Smooth muscle cell (in vitro differentiated cells): ENCODE results near the gene MGAT5. TPM values are rescaled to one million over a fixed set of nuclear protein-coding genes. Genes with fewer than 3 reads are reported as not detected.
A peak's percentile ranks its signal among the peaks of the same experiment; 100 is the strongest.

ENCODE experiments used
- DNase-seq: peaks from one replicate; lab custom pipeline; 2025; ENCODE audit not compliant: unreplicated experiment; lab: John Stamatoyannopoulos, UW
- H2AFZ ChIP-seq: fragments of 200-600 bp; sonication (generic); 2 replicates; pipeline ENCODE4 v1.6.0; 2016; ENCODE audit warnings: antibody characterized with exemption, low read depth, mild to moderate bottlenecking
- H3F3A ChIP-seq: fragments of 200-600 bp; sonication (generic); 2 replicates; pipeline ENCODE4 v1.6.0; 2017; ENCODE audit warnings: antibody characterized with exemption, low read depth
- H3K27ac ChIP-seq: fragments of 200-600 bp; sonication (generic); 2 replicates; pipeline ENCODE4 v1.5.1; 2016; ENCODE audit warnings: low read depth, mild to moderate bottlenecking
- H3K27me3 ChIP-seq: fragments of 200-600 bp; sonication (generic); 2 replicates; pipeline ENCODE4 v1.6.1; 2016; ENCODE audit warnings: low read depth, mild to moderate bottlenecking
- H3K36me3 ChIP-seq: fragments of 200-600 bp; sonication (generic); 2 replicates; pipeline ENCODE4 v1.5.1; 2016; ENCODE audit warnings: low read depth
- H3K4me1 ChIP-seq: fragments of 200-600 bp; sonication (generic); 2 replicates; pipeline ENCODE4 v1.5.1; 2016; ENCODE audit warnings: low read depth
- H3K4me2 ChIP-seq: fragments of 200-600 bp; sonication (generic); 2 replicates; pipeline ENCODE4 v1.6.0; 2016; ENCODE audit warnings: mild to moderate bottlenecking
- H3K4me3 ChIP-seq: fragments of 200-600 bp; sonication (generic); 2 replicates; pipeline ENCODE4 v1.5.1; 2016; ENCODE audit warnings: mild to moderate bottlenecking
- H3K79me2 ChIP-seq: fragments of 200-600 bp; sonication (generic); 2 replicates; pipeline ENCODE4 v1.6.0; 2016; ENCODE audit warnings: low read depth, mild to moderate bottlenecking
- H3K9ac ChIP-seq: fragments of 200-600 bp; sonication (generic); 2 replicates; pipeline ENCODE4 v1.6.0; 2016; ENCODE audit warnings: low read depth
- H3K9me3 ChIP-seq: fragments of 200-600 bp; sonication (generic); replicated peaks from 2 replicates; pipeline ENCODE4 v1.5.1; 2016; ENCODE audit warnings: low read depth
- H4K20me1 ChIP-seq: fragments of 200-600 bp; sonication (generic); 2 replicates; pipeline ENCODE4 v1.6.0; 2016; ENCODE audit warnings: low read depth
- WGBS: methylation state at CpG from one replicate; pipeline ENCODE4 v1.1.7; 2016; ENCODE audit warnings: low lambda C conversion rate; 5-methylcytosine and 5-hydroxymethylcytosine counted together
- polyA plus RNA-seq: library from polyadenylated mRNA; unstranded; fragments of >200 nt; fragmentation: Nextera tagmentation; extraction: Ambion mirVana; gene quantifications from 2 replicates; pipeline ENCODE4 v1.2.1, GENCODE V29; 2016
- total RNA-seq: library from RNA; depleted of rRNA; stranded (reverse); fragments of >200 nt; gene quantifications from 2 replicates; pipeline ENCODE4 v1.2.3, GENCODE V29; 2014
- TF ChIP-seq, protein P1 (sequence below): fragments of 200-600 bp; sonication (generic); IDR thresholded peaks from 2 replicates; pipeline ENCODE4 v1.5.1; 2017; ENCODE audit warnings: borderline replicate concordance, mild to moderate bottlenecking, antibody characterized with exemption; ENCODE audit not compliant: insufficient read depth, poor library complexity, severe bottlenecking

MGAT5 gene
- total and polyA plus RNA-seq, 2 experiments from 2014 or later, result 4.5 to 33.8 TPM

DNA sequence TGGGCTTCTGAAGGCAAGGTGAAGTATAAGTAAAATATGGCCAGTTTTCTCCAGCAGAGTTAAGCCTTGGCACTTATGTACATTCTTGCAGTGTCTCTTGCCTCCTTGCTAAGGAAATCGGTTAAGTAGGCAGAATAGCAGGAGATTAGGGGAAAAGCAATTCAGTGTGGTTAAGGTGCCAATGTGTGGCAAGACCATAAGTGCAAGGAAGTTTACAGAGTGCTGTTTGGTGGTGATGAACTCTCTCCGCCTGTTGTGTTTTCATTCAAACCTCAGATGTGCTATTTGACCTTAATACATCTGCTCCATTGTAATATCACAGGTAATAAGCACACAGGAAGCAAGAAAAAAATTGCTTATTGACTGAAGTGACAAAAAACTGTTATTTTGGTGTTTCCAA is 156.1 kb downstream of the MGAT5 start:
- Histone ChIP-seq H3K9me3 (no peaks in the 10 kb centered on the region), H4K20me1 (no peaks in the 10 kb centered on the region), H3K4me2 (peak overlapping the region; percentile 57), H3K4me1 (peaks cover 14% of the 10 kb centered on the region), H3K9ac (no peak overlapping the region), H3F3A (peaks cover 7% of the 10 kb centered on the region), H3K27ac (peak overlapping the region; percentile 15), H3K79me2 (no peaks in the 10 kb centered on the region), H3K4me3 (no peak overlapping the region), H3K36me3 (no peaks in the 10 kb centered on the region), H2AFZ (no peak overlapping the region), H3K27me3 (no peaks in the 10 kb centered on the region)
- WGBS, result 76% methylated on average over 2 of the region's 2 CpGs
- no peak for DNase-seq
- TF ChIP-seq, protein P1, sequence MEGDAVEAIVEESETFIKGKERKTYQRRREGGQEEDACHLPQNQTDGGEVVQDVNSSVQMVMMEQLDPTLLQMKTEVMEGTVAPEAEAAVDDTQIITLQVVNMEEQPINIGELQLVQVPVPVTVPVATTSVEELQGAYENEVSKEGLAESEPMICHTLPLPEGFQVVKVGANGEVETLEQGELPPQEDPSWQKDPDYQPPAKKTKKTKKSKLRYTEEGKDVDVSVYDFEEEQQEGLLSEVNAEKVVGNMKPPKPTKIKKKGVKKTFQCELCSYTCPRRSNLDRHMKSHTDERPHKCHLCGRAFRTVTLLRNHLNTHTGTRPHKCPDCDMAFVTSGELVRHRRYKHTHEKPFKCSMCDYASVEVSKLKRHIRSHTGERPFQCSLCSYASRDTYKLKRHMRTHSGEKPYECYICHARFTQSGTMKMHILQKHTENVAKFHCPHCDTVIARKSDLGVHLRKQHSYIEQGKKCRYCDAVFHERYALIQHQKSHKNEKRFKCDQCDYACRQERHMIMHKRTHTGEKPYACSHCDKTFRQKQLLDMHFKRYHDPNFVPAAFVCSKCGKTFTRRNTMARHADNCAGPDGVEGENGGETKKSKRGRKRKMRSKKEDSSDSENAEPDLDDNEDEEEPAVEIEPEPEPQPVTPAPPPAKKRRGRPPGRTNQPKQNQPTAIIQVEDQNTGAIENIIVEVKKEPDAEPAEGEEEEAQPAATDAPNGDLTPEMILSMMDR, result no peak

DNA sequence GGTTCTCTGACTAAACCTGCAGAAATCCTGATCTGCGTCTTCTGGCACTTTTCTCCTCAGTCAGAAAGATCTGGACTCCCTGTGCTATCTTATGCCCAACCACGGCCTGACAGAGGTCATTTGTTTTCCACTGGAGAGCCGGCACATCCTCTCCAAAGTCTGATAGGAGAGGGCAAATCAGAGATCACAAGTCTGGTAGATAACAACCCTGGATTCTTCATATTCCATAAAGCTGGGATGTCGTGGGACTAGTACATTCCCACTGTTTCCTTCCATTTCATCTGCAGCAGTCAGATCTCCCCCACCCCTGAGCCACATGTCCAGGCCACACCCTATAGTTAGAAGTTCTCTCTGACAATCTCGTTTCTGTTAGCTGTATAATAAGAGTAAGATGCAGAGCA is 157.0 kb downstream of the MGAT5 start:
- H3K4me1 ChIP-seq, result peaks cover 14% of the 10 kb centered on the region
- H4K20me1 ChIP-seq, result no peaks in the 10 kb centered on the region
- no peak for DNase-seq
- H3K27me3 ChIP-seq, result no peaks in the 10 kb centered on the region
- no peaks in the 10 kb centered on the region for H3K36me3 ChIP-seq
- 10% methylated on average over 5 of the region's 5 CpGs for WGBS
- H3K4me3 ChIP-seq, result no peak overlapping the region
- H3K79me2 ChIP-seq, result no peaks in the 10 kb centered on the region
- TF ChIP-seq, protein P1, result no peak
- no peaks in the 10 kb centered on the region for H3K9me3 ChIP-seq
- peak overlapping the region; percentile 57 for H3K4me2 ChIP-seq
- peaks cover 7% of the 10 kb centered on the region for H3F3A ChIP-seq
- H3K27ac ChIP-seq, result peak overlapping the region; percentile 15
- no peak overlapping the region for H3K9ac ChIP-seq
- H2AFZ ChIP-seq, result no peak overlapping the region

DNA sequence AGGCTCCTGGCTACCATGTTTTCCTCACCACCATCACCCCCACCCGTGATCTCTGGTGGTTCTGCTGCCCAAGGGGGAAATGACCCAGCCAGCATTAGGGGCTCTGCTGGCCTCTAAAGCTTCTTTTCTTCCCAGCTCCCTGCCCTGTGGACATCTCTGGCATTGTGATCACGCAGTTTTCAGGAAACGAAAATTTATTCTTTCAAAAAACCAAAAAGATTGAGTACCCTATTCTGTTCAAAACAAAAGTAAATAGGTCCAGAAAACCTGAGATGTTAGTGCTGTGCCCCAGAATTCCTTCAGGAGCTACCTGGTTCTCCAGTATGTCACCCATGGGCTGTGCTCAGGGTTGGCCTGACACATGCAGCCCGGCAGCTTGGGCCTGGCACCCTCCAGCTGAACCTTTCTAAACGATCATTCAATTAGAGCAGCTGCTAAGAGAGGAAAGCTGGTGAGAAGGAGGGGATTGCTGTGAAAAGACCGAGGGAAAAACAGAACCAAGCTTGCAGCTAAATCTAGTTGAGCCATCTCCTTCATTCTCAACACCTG is 157.5 kb downstream of the MGAT5 start:
- Histone ChIP-seq H2AFZ (no peak overlapping the region), H3K4me2 (peak overlapping the region; percentile 57)
- WGBS, result 64% methylated on average over 6 of the region's 6 CpGs

More for the DNA sequence above, 157.5 kb downstream of the MGAT5 start:
- TF ChIP-seq, protein P1, result no peak
- Histone ChIP-seq H3K4me1 (peaks cover 14% of the 10 kb centered on the region), H3K9me3 (no peaks in the 10 kb centered on the region), H3K4me3 (no peak overlapping the region), H3K27ac (peak overlapping the region; percentile 15), H3K27me3 (no peaks in the 10 kb centered on the region), H3K9ac (no peak overlapping the region), H3F3A (peaks cover 7% of the 10 kb centered on the region), H3K36me3 (no peaks in the 10 kb centered on the region), H4K20me1 (no peaks in the 10 kb centered on the region), H3K79me2 (no peaks in the 10 kb centered on the region)
- no peak for DNase-seq
